GM12878 (cell line): Measurements from ENCODE around the gene PDE11A.

ENCODE experiments used
- CBFB ChIP-seq: IDR thresholded peaks from 2 replicates; pipeline ENCODE4 v1.6.1; 2016; ENCODE audit warnings: antibody characterized with exemption, low read depth
- EP300 ChIP-seq, 2 experiments: fragments of 150-350 bp in 1 of 2; IDR thresholded peaks; 2 replicates each; pipeline ENCODE4 v1.6.1; 2011 to 2012; ENCODE audit warnings: low read depth in 2 of 2, low read length in 2 of 2, borderline replicate concordance in 1 of 2, improper control_type of control experiment in 1 of 2, inconsistent platforms in 1 of 2; ENCODE audit not compliant: control insufficient read depth in 1 of 2
- FOXK2 ChIP-seq: fragments of 450-650 bp; IDR thresholded peaks from 2 replicates; pipeline ENCODE4 v1.6.1; 2017; ENCODE audit warnings: mild to moderate bottlenecking, moderate library complexity
- POLR2A ChIP-seq: IDR thresholded peaks from 2 replicates; pipeline ENCODE4 v1.6.1; 2011; ENCODE audit warnings: low read depth, mild to moderate bottlenecking, low read length
- RFX5 ChIP-seq: IDR thresholded peaks from 2 replicates; pipeline ENCODE4 v1.6.1; 2011; ENCODE audit warnings: low read depth, low read length, improper control_type of control experiment
- SMAD1 ChIP-seq: fragments of 450-650 bp; IDR thresholded peaks from 2 replicates; pipeline ENCODE4 v1.6.1; 2018; ENCODE audit warnings: mild to moderate bottlenecking, low read depth; ENCODE audit not compliant: partially characterized antibody
- SMAD5 ChIP-seq: IDR thresholded peaks from 2 replicates; pipeline ENCODE4 v1.6.1; 2016; ENCODE audit warnings: antibody characterized with exemption, low read depth
- ZZZ3 ChIP-seq: IDR thresholded peaks from 2 replicates; pipeline ENCODE4 v1.6.1; 2011; ENCODE audit warnings: low read depth; ENCODE audit not compliant: control insufficient read depth, insufficient read length
- TF ChIP-seq, protein P1 (sequence below), 3 experiments: IDR thresholded peaks in 2 of 3; conservative IDR thresholded peaks in 1 of 3; 2 replicates each; pipeline ENCODE4 v1.5.1; 2011; ENCODE audit warnings: low read depth in 3 of 3, low read length in 3 of 3, mild to moderate bottlenecking in 3 of 3, control low read depth in 2 of 3, moderate library complexity in 2 of 3, inconsistent platforms in 1 of 3, mixed read lengths in 1 of 3; ENCODE audit not compliant: control insufficient read depth in 2 of 3, insufficient read depth in 1 of 3; ENCODE audit errors: extremely low read depth in 1 of 3
- TF ChIP-seq, protein P2 (sequence below): fragments of 450-650 bp; IDR thresholded peaks from 2 replicates; pipeline ENCODE4 v1.6.1; 2018; ENCODE audit warnings: mild to moderate bottlenecking, low read depth, moderate library complexity; ENCODE audit not compliant: partially characterized antibody
- TF ChIP-seq, protein P3 (sequence below): IDR thresholded peaks from 2 replicates; pipeline ENCODE4 v1.6.1; 2012; ENCODE audit warnings: low read depth, low read length, improper control_type of control experiment
- TF ChIP-seq, protein P4 (sequence below): fragments of 450-650 bp; IDR thresholded peaks from 2 replicates; pipeline ENCODE4 v1.6.1; 2016; ENCODE audit warnings: mild to moderate bottlenecking
- TF ChIP-seq, protein P5 (sequence below): IDR thresholded peaks from 2 replicates; pipeline ENCODE4 v1.6.1; 2012; ENCODE audit warnings: low read depth, low read length, improper control_type of control experiment

DNA sequence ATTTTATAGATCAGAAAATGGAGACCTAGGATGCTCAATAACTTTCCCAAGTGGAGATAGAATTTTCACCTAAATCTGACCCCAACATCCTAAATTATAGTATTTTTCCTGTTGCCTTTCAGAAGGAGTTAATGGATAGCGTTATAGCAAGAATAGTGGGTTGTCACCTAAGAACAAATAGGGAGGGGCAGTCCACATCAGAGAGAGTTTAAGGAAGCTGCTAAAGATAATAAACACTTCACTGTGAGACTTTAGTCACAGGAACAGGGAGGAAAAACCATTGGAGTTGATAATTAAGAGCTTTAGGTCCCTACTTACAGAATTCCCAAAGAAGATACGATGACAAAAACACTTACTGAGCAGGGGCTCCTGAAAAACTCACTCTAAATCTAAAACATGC is 229.4 kb downstream of the PDE11A start:
- TF ChIP-seq CBFB, result no peak
- TF ChIP-seq, protein P1, sequence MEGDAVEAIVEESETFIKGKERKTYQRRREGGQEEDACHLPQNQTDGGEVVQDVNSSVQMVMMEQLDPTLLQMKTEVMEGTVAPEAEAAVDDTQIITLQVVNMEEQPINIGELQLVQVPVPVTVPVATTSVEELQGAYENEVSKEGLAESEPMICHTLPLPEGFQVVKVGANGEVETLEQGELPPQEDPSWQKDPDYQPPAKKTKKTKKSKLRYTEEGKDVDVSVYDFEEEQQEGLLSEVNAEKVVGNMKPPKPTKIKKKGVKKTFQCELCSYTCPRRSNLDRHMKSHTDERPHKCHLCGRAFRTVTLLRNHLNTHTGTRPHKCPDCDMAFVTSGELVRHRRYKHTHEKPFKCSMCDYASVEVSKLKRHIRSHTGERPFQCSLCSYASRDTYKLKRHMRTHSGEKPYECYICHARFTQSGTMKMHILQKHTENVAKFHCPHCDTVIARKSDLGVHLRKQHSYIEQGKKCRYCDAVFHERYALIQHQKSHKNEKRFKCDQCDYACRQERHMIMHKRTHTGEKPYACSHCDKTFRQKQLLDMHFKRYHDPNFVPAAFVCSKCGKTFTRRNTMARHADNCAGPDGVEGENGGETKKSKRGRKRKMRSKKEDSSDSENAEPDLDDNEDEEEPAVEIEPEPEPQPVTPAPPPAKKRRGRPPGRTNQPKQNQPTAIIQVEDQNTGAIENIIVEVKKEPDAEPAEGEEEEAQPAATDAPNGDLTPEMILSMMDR (IDR thresholded peaks at IDR 0.05 in 2 of 3, conservative IDR thresholded peaks at IDR 0.05 in 1 of 3; ENCODE audit: control insufficient read depth in 2 of 3, extremely low read depth in 1 of 3, insufficient read depth in 1 of 3, low read depth in 3 of 3, low read length in 3 of 3), result no peak
- TF ChIP-seq, protein P2, sequence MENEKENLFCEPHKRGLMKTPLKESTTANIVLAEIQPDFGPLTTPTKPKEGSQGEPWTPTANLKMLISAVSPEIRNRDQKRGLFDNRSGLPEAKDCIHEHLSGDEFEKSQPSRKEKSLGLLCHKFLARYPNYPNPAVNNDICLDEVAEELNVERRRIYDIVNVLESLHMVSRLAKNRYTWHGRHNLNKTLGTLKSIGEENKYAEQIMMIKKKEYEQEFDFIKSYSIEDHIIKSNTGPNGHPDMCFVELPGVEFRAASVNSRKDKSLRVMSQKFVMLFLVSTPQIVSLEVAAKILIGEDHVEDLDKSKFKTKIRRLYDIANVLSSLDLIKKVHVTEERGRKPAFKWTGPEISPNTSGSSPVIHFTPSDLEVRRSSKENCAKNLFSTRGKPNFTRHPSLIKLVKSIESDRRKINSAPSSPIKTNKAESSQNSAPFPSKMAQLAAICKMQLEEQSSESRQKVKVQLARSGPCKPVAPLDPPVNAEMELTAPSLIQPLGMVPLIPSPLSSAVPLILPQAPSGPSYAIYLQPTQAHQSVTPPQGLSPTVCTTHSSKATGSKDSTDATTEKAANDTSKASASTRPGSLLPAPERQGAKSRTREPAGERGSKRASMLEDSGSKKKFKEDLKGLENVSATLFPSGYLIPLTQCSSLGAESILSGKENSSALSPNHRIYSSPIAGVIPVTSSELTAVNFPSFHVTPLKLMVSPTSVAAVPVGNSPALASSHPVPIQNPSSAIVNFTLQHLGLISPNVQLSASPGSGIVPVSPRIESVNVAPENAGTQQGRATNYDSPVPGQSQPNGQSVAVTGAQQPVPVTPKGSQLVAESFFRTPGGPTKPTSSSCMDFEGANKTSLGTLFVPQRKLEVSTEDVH, result no peak
- no peak for TF ChIP-seq ZZZ3
- TF ChIP-seq, protein P3, sequence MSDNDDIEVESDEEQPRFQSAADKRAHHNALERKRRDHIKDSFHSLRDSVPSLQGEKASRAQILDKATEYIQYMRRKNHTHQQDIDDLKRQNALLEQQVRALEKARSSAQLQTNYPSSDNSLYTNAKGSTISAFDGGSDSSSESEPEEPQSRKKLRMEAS, result no peak
- no peak for TF ChIP-seq SMAD1
- TF ChIP-seq, protein P4, sequence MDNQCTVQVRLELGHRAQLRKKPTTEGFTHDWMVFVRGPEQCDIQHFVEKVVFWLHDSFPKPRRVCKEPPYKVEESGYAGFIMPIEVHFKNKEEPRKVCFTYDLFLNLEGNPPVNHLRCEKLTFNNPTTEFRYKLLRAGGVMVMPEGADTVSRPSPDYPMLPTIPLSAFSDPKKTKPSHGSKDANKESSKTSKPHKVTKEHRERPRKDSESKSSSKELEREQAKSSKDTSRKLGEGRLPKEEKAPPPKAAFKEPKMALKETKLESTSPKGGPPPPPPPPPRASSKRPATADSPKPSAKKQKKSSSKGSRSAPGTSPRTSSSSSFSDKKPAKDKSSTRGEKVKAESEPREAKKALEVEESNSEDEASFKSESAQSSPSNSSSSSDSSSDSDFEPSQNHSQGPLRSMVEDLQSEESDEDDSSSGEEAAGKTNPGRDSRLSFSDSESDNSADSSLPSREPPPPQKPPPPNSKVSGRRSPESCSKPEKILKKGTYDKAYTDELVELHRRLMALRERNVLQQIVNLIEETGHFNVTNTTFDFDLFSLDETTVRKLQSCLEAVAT, result no peak
- TF ChIP-seq RFX5, result no peak
- no peak for TF ChIP-seq POLR2A
- TF ChIP-seq FOXK2, result no peak
- TF ChIP-seq, protein P5, sequence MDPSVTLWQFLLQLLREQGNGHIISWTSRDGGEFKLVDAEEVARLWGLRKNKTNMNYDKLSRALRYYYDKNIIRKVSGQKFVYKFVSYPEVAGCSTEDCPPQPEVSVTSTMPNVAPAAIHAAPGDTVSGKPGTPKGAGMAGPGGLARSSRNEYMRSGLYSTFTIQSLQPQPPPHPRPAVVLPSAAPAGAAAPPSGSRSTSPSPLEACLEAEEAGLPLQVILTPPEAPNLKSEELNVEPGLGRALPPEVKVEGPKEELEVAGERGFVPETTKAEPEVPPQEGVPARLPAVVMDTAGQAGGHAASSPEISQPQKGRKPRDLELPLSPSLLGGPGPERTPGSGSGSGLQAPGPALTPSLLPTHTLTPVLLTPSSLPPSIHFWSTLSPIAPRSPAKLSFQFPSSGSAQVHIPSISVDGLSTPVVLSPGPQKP, result no peak
- TF ChIP-seq EP300 (IDR thresholded peaks at IDR 0.05; ENCODE audit: borderline replicate concordance in 1 of 2, control insufficient read depth in 1 of 2, low read depth in 2 of 2, low read length in 2 of 2), result no peak
- TF ChIP-seq SMAD5, result no peak
